Thyroid gland (tissue), 4 donors: ENCODE data around the gene BET1.

Experiments
- POLR2A ChIP-seq, 2 donors: fragments of 450-650 bp; IDR thresholded peaks; one replicate each; pipeline ENCODE4 v1.6.1; 2017; ENCODE audit warnings: antibody characterized with exemption in 2 of 2, mild to moderate bottlenecking in 2 of 2, moderate library complexity in 1 of 2
- TF ChIP-seq, protein P1 (sequence below), 6 experiments: fragments of 200-600 bp in 3 of 6; fragments of 450-650 bp in 3 of 6; sonication (generic) in 3 of 6; IDR thresholded peaks; one replicate each; pipeline ENCODE4 v1.5.1; 2016 to 2019; ENCODE audit warnings: antibody characterized with exemption in 6 of 6, mild to moderate bottlenecking in 2 of 6, inconsistent platforms in 1 of 6, moderate library complexity in 1 of 6

GRCh38 chr7:94052398-94053180 is 48.4 kb upstream of the BET1 start:
- no peak for TF ChIP-seq POLR2A (IDR thresholded peaks at IDR 0.05)
- TF ChIP-seq, protein P1, sequence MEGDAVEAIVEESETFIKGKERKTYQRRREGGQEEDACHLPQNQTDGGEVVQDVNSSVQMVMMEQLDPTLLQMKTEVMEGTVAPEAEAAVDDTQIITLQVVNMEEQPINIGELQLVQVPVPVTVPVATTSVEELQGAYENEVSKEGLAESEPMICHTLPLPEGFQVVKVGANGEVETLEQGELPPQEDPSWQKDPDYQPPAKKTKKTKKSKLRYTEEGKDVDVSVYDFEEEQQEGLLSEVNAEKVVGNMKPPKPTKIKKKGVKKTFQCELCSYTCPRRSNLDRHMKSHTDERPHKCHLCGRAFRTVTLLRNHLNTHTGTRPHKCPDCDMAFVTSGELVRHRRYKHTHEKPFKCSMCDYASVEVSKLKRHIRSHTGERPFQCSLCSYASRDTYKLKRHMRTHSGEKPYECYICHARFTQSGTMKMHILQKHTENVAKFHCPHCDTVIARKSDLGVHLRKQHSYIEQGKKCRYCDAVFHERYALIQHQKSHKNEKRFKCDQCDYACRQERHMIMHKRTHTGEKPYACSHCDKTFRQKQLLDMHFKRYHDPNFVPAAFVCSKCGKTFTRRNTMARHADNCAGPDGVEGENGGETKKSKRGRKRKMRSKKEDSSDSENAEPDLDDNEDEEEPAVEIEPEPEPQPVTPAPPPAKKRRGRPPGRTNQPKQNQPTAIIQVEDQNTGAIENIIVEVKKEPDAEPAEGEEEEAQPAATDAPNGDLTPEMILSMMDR (IDR thresholded peaks at IDR 0.05): no peak
